ENCODE data around the gene BSPRY.
A peak's percentile ranks its signal among the peaks of the same experiment; 100 is the strongest.
"Not testable (repeated sequence)": the region's sequence is repeated elsewhere in the genome, so short reads cannot be mapped to it uniquely, and the experiment has no call there.

The BSPRY gene

DNA sequence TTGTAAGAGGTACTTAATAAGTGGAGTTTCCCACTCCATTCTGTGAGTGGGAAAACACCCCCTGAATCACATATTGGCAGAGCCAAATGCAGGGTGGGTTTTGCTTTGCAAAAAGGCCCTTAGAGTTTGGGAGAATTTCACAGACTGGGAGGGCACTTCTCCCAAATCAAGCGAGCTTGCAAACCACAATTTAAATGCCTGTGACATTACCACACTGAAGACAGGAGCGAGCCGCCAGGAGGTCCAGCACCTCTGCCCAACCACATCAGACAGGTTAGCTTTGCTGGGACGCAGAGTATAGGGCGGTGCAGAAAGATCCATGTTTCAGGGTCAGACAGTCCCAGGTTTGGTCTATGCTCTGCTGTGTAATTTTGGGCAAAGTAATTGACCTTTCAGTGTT is 49.5 kb downstream of the BSPRY start:
- DNase-seq: no peak

DNA sequence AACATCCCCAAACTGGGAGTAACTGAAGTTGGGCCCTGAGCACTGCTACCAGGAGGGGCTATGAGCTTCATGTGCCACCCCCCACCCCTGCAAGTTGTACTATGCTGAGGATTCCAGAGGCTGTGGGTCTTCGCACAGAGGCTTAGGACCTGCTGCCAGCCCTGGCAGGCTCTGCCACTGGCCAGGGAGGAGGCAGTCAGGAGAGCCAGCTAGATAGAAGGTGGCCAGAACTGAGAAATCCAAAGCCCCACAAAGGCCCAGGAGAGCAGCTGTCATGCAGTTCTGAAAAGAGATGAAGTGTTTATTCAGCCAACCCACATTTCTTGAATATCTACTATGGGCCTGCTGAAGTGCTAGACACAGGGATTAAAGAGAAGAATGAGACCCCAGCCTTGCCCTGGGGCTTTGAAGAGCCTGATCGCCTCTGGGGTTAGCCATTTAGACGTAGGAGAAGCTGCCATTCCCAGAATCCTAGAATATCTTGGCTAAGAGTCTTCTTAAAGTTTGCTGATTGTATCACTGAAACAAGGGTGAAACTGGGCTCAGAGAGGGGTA is 50.4 kb downstream of the BSPRY start:
- DNase-seq: no peak

DNA sequence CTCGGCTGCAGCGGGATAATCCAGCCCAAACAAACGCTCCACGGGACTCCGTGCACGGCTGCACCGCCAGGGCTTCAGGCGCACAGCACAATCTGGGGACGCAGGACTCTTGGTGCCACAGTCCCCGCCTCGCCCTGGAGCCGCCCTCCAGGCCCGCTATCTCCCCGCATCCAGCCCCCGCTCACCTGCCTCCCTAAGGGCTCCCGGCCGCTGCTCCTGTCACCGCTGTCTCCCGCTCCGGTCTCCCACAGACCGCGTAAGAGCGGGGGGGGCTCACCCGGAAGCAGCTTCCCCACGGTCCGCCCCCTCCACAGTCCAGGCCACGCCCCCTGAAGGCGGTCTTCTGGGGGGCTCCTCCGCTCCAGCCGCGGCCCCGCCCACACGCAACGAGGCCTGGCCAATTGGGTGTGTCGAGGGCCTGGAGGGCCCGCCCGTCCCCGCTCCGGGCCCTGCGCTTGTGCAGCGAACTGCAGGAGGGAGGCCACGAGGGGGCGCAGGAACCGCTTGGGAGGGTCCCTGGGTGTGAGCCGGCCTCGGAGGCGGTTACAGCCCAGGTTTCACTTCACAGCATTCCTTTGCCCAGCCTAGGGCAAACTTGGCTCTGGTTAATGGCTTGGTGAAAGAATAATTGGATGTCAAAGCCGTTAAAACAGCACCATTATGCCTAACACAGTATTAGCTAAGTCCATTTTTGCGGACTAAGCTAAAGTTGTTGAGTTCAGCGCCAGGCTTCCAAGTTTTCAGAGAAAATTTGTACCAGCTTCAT is 51.9 kb downstream of the BSPRY start, which contains the start of gene ALAD:
Gene ALAD (minus strand): TSS at position 258 of the 766 bp plus-strand sequence. CDS start 7,725 bp downstream, outside the sequence.
- peak; percentile 100 for DNase-seq

DNA sequence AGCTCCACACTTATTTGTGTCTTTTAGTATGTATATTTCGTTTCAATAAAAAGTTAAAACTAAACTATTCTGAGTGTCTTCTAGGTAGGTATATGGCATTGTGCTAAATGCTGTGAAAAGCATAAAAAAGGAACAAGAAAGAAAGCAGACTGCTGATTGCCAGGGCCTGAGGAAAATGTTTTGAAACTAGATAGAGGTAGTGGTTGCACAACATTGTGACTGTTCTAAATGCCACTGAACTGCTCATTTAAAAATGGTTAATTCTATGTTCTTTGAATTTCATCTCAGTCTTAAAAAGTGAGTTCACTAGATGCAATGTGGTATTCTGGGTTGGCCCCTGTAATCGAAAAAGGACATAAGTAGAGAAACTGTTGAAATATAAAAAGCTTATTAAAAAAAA is 54.3 kb downstream of the BSPRY start:
- DNase-seq: no peak

DNA sequence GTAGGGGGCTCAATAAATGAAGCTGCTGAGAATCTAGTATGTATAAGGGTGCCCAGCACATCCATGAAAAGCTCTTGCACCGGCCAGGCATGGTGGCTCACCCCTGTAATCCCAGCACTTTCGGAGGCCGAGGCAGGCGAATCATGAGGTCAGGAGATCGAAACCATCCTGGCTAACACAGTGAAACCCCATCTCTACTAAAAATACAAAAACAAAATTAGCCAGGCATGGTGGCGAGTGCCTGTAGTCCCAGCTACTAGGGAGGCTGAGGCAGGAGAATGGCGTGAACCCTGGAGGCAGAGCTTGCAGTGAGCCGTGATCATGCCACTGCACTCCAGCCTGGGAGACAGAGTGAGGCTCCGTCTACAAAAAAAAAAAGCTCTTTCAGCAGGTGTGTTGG is 57.0 kb downstream of the BSPRY start:
- not testable (repeated sequence) for DNase-seq

DNA sequence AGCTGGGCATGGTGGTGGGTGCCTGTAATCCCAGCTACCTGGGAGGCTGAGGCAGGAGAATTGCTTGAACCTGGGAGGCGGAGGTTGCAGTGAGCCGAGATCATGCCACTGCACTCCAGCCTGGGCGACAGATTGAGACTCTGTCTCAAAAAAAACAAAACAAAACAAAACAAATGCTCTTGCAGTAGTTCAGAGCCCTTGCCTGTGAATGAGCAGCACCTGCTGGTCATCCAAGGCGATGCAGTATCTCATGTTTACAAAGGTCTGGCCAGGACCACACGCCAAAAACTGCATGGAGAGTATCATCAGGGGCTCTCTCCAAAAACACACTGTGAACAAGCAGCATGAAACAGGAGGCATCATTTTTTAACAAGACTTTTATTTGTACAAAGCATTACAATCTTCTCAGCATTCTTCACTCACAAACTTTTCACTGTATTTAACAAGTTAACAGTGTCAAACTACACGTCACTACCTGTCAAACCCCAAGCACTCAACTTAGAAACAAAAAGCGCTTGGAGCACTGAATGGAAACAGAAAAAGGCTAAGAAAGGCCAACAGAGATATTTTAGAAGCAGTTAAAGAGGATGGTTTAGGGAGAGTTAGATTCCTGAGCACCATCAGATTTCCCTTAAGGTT is 57.7 kb downstream of the BSPRY start:
- DNase-seq: peak; percentile 71

DNA sequence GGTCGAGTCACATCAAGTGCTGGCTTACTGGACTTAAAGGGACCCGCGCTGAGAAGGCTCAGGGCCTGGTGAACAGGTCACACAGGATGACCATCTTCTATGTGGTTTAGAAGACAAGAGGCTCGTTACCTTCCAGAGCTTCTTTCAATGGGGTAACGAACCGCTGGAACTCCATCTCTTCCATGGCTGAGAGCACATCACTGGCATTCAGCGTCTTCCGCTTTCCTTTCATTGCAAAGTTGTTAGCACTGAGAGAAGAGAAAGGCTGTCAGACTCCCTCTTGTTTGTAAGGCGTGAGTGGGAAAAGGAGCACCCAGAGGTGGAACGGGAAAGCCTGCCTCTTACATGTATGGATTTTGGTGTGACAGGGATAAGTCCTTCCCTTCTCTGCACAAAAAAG is 60.1 kb downstream of the BSPRY start:
- DNase-seq: no peak

DNA sequence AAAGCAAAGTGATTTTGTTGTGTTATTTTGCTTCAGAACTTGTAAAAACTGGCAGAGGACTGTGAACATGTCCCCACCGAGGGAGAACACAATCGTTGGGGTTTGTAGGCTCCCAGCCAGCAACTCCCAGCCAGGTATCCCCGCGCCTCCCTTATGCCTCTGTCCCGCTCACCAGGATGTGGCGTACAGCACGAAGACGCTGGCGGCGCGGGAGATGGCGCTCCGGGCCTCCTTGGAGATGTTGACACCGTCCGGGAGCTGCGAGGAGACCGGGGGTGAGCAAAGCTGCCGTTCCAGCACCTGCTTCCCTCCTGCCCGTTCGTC is 60.5 kb downstream of the BSPRY start:
- no peak for DNase-seq

DNA sequence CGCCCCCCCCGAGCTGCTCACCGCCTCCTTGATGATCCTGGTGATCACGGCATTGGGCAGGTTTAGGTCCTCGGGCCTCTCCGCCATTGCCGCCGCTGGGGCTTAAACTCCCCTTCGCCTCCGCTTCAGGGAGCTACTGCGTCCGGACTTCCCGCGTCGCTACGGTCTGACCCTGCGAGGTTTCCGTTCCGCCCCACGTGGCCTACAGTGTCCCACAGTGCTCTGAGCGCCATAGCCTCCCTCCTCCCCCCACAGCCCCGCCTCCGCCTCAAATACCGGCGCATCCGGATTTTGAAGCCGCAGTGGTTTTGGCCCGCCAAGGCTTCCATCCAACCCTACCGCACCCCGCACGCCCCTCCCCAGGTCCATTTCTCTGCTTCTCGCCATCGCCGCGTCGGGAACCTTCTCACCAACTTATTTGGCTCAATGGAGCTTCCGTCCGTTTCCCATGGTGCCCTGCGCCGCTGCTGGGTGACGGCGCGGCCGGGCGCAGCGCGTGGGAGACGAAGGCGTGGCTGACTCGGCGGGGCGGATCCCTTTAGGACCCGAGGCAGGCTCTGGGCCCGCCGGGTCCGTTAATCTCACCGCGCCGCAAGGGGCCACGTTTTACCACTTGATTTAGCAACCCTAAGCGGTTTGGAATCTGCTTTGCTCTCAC is 61.0 kb downstream of the BSPRY start, which contains the start of the genes C9orf43 and POLE3:
Gene C9orf43 (plus strand): TSS at position 541 of the 658 bp plus-strand sequence. CDS start 2,747 bp downstream, outside the sequence.
Gene POLE3 (minus strand): TSS at position 469 of the 658 bp plus-strand sequence. CDS start 382 bp downstream, at position 87.
- peak; percentile 97 for DNase-seq

DNA sequence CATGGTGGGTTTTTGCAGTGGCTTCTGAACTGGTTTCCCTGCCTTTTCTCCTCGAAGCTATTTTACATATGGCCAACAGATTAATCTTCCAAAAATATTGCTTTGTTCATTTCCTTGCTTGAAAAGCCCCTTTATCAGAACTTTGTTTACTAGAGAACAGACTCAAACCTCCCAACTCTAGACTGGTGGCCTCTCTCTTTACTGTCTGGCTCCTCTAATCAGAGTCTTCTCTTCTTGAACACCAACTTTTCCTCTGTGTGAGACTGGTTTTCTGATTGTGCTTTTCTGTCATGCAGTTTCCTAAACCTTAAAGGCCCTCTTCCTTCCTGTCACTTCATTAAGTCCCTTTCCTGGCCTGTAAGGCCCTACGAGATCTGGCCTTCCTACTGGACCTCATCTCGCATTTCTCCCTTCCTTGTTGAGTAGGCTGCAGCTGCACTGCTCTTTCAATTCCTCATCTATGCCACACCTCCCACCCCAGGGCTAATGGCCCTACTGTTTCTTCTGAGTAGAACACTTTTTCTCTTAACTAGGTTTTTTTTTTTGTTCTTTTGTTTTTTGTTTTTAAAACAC is 66.9 kb downstream of the BSPRY start:
- no peak for DNase-seq

DNA sequence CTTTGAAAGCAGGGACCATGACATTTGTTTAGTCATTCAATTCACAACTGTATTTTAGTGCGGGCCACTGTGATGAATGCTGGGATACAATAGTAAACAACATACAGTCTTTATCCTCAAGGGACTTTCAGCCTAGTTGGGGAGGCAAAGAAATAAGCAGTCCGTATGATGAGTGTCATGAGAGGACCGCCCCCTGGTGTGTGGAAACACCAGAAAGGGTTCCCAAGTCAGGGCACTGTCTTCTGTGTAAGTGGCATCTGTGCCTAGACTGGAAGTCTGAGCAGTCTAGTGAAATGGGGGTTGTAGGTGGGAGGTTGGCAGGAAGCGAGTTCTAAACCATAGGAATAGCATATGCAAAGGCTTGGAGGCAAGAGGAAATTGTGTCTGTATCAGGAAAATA is 68.0 kb downstream of the BSPRY start:
- DNase-seq: no peak
